Stimulated activated naive CD8-positive, alpha-beta T cell treated with anti-CD3 and anti-CD28 coated beads, Interleukin-15, amount 100 ng/mL, for 72 hours (primary cell): Measurements from ENCODE around the gene PSMA6.
A peak's percentile ranks its signal among the peaks of the same experiment; 100 is the strongest.
"Not testable (repeated sequence)": the region's sequence is repeated elsewhere in the genome, so short reads cannot be mapped to it uniquely, and the experiment has no call there.

ENCODE experiments used
- ATAC-seq: fragments of 150-1000 bp; cut with Tn5 transposase; 2 replicates; pipeline ENCODE4 v1.10.0; 2021; ENCODE audit warnings: mild to moderate bottlenecking, moderate library complexity
- DNase-seq, 2 donors: peaks; one replicate each; pipeline ENCODE4 v3.0.0; 2021 to 2022
- H3K27ac Mint-ChIP-seq, 2 donors: one replicate each; pipeline ENCODE4 v1.8.0; 2022; ENCODE audit warnings: mild to moderate bottlenecking in 2 of 2, mixed read lengths in 2 of 2, moderate library complexity in 2 of 2
- H3K27me3 Mint-ChIP-seq: one replicate; pipeline ENCODE4 v1.8.0; 2022; ENCODE audit warnings: mixed read lengths
- H3K4me1 Mint-ChIP-seq: one replicate; pipeline ENCODE4 v1.8.0; 2022; ENCODE audit warnings: mild to moderate bottlenecking, mixed read lengths
- H3K4me3 Mint-ChIP-seq, 2 donors: one replicate each; pipeline ENCODE4 v1.8.0; 2022; ENCODE audit warnings: mild to moderate bottlenecking in 2 of 2, mixed read lengths in 2 of 2, moderate library complexity in 1 of 2
- H3K9me3 Mint-ChIP-seq, 2 donors: one replicate each; pipeline ENCODE4 v1.8.0; 2022; ENCODE audit warnings: mixed read lengths in 2 of 2

The PSMA6 gene

GRCh38 chr14:35297706-35298105 is 5.5 kb downstream of the PSMA6 start:
- Mint-ChIP-seq H3K4me3 (peak overlapping the region in 1 of 2 donors; percentile 28), H3K4me1 (peaks cover 67% of the 10 kb centered on the region), H3K27ac (peak overlapping the region; percentile 87 to 89), H3K9me3 (no peaks in the 10 kb centered on the region), H3K27me3 (no peaks in the 10 kb centered on the region)
- DNase-seq = no peak
- no peak for ATAC-seq

- ATAC-seq = no peak
- no peak overlapping the region for H3K4me3 Mint-ChIP-seq
- H3K27ac Mint-ChIP-seq = no peak overlapping the region
- H3K9me3 Mint-ChIP-seq = no peaks in the 10 kb centered on the region
- no peak for DNase-seq
- H3K4me1 Mint-ChIP-seq = peaks cover 74% of the 10 kb centered on the region
- H3K27me3 Mint-ChIP-seq = no peaks in the 10 kb centered on the region
Observed at GRCh38 chr14:35298351-35298750, 6.2 kb downstream of the PSMA6 start.

- DNase-seq = no peak
- Mint-ChIP-seq H3K27ac (peak overlapping the region in 1 of 2 donors; percentile 93), H3K9me3 (no peaks in the 10 kb centered on the region), H3K4me3 (peak overlapping the region; percentile 13 to 66), H3K4me1 (peaks cover 77% of the 10 kb centered on the region), H3K27me3 (no peaks in the 10 kb centered on the region)
- no peak for ATAC-seq
Observed at GRCh38 chr14:35299708-35300107, 7.5 kb downstream of the PSMA6 start.

GRCh38 chr14:35300228-35300627 is 8.0 kb downstream of the PSMA6 start:
- Mint-ChIP-seq H3K4me1 (peaks cover 77% of the 10 kb centered on the region), H3K9me3 (no peaks in the 10 kb centered on the region), H3K4me3 (peak overlapping the region; percentile 29 to 66), H3K27me3 (no peaks in the 10 kb centered on the region), H3K27ac (peak overlapping the region; percentile 1 to 94)
- no peak for ATAC-seq
- no peak for DNase-seq

- ATAC-seq = peak; percentile 85
- not testable (repeated sequence) for H3K9me3 Mint-ChIP-seq, DNase-seq, H3K27me3 Mint-ChIP-seq
- peaks cover 66% of the 10 kb centered on the region for H3K4me1 Mint-ChIP-seq
- peak overlapping the region; percentile 33 to 85 for H3K4me3 Mint-ChIP-seq
- peak overlapping the region; percentile 83 to 94 for H3K27ac Mint-ChIP-seq
Observed at GRCh38 chr14:35301334-35301733, 9.2 kb downstream of the PSMA6 start.

GRCh38 chr14:35301735-35302528 is 9.8 kb downstream of the PSMA6 start:
- H3K9me3 Mint-ChIP-seq = no peaks in the 10 kb centered on the region
- no peaks in the 10 kb centered on the region for H3K27me3 Mint-ChIP-seq
- no peak for DNase-seq
- H3K4me3 Mint-ChIP-seq = peak overlapping the region; percentile 56 to 85
- peak overlapping the region; percentile 87 to 92 for H3K27ac Mint-ChIP-seq
- H3K4me1 Mint-ChIP-seq = peaks cover 60% of the 10 kb centered on the region
- ATAC-seq = peak; percentile 80

GRCh38 chr14:35303149-35303935 is 11.2 kb downstream of the PSMA6 start:
- H3K27me3 Mint-ChIP-seq = no peaks in the 10 kb centered on the region
- DNase-seq = no peak
- no peaks in the 10 kb centered on the region for H3K9me3 Mint-ChIP-seq
- peak overlapping the region; percentile 13 to 92 for H3K27ac Mint-ChIP-seq
- peak overlapping the region; percentile 56 to 85 for H3K4me3 Mint-ChIP-seq
- H3K4me1 Mint-ChIP-seq = peaks cover 49% of the 10 kb centered on the region
- ATAC-seq = no peak

GRCh38 chr14:35304812-35305462 is 12.8 kb downstream of the PSMA6 start:
- H3K27ac Mint-ChIP-seq = no peak overlapping the region
- no peaks in the 10 kb centered on the region for H3K27me3 Mint-ChIP-seq
- peaks cover 38% of the 10 kb centered on the region for H3K4me1 Mint-ChIP-seq
- ATAC-seq (no peak), DNase-seq (no peak)
- no peak overlapping the region for H3K4me3 Mint-ChIP-seq
- H3K9me3 Mint-ChIP-seq = no peaks in the 10 kb centered on the region

GRCh38 chr14:35305633-35306032 is 13.5 kb downstream of the PSMA6 start:
- peak overlapping the region in 1 of 2 donors; percentile 85 for H3K27ac Mint-ChIP-seq
- DNase-seq = no peak
- no peak overlapping the region for H3K4me3 Mint-ChIP-seq
- no peaks in the 10 kb centered on the region for H3K27me3 Mint-ChIP-seq
- peaks cover 31% of the 10 kb centered on the region for H3K4me1 Mint-ChIP-seq
- no peak for ATAC-seq
- no peaks in the 10 kb centered on the region for H3K9me3 Mint-ChIP-seq

GRCh38 chr14:35306114-35306513 is 13.9 kb downstream of the PSMA6 start:
- H3K4me1 Mint-ChIP-seq = peaks cover 26% of the 10 kb centered on the region

GRCh38 chr14:35317820-35318219 is 25.6 kb downstream of the PSMA6 start:
- no peaks in the 10 kb centered on the region for H3K9me3 Mint-ChIP-seq
- H3K27ac Mint-ChIP-seq = peak overlapping the region in 1 of 2 donors; percentile 74
- no peak for DNase-seq
- no peaks in the 10 kb centered on the region for H3K27me3 Mint-ChIP-seq
- ATAC-seq = no peak
- H3K4me1 Mint-ChIP-seq = peaks cover 17% of the 10 kb centered on the region
- no peak overlapping the region for H3K4me3 Mint-ChIP-seq

More at GRCh38 chr14:35306114-35306513, 13.9 kb downstream of the PSMA6 start:
- no peak for DNase-seq
- Mint-ChIP-seq H3K27me3 (no peaks in the 10 kb centered on the region), H3K27ac (peak overlapping the region in 1 of 2 donors; percentile 85), H3K9me3 (no peaks in the 10 kb centered on the region), H3K4me3 (no peak overlapping the region)
- no peak for ATAC-seq

- Mint-ChIP-seq H3K4me3 (no peak overlapping the region), H3K27ac (no peak overlapping the region), H3K4me1 (peaks cover 8% of the 10 kb centered on the region), H3K27me3 (no peaks in the 10 kb centered on the region), H3K9me3 (no peaks in the 10 kb centered on the region)
- ATAC-seq (no peak), DNase-seq (no peak)
Observed at GRCh38 chr14:35319509-35319908, 27.3 kb downstream of the PSMA6 start.

- Mint-ChIP-seq H3K27me3 (no peaks in the 10 kb centered on the region), H3K27ac (no peak overlapping the region), H3K4me3 (no peak overlapping the region), H3K9me3 (no peaks in the 10 kb centered on the region), H3K4me1 (no peaks in the 10 kb centered on the region)
- DNase-seq (no peak), ATAC-seq (no peak)
Observed at GRCh38 chr14:35320472-35320871, 28.3 kb downstream of the PSMA6 start.

GRCh38 chr14:35326375-35326774 is 34.2 kb downstream of the PSMA6 start:
- Mint-ChIP-seq H3K27ac (no peak overlapping the region), H3K27me3 (no peaks in the 10 kb centered on the region), H3K9me3 (no peaks in the 10 kb centered on the region), H3K4me1 (no peaks in the 10 kb centered on the region), H3K4me3 (no peak overlapping the region)
- DNase-seq = no peak
- no peak for ATAC-seq

GRCh38 chr14:35331605-35332516 is 39.7 kb downstream of the PSMA6 start:
- no peak for DNase-seq
- H3K27ac Mint-ChIP-seq = peak overlapping the region in 1 of 2 donors; percentile 86
- H3K9me3 Mint-ChIP-seq = no peaks in the 10 kb centered on the region
- H3K4me3 Mint-ChIP-seq = no peak overlapping the region
- ATAC-seq = no peak
- no peaks in the 10 kb centered on the region for H3K27me3 Mint-ChIP-seq
- H3K4me1 Mint-ChIP-seq = peaks cover 37% of the 10 kb centered on the region
